ENCODE results near the gene LDB2.
"Not testable (repeated sequence)": the region's sequence is repeated elsewhere in the genome, so short reads cannot be mapped to it uniquely, and the experiment has no call there.

The LDB2 gene

DNA sequence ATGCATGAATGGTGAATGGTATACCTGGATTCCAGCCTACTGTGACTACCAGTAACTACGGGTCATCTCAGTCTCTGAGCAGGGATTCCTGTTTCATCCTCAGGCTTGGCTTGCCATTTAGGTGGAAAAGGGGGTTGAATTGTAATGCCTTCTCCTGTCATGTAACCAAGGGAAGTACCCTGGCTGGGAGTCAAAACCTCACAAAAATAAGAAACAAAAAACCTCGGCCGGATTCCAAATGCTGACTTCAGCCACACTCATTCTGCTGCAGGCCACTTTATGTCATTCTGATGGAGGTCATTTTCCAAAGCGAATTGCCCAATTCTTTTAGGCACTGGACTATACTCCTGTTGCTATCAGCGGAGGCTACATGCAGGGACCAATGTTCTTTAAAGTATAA is 324.7 kb downstream of the LDB2 start:
- Mint-ChIP-seq H3K9me3 (no peaks in the 10 kb centered on the region), H3K4me3 (no peak overlapping the region), H3K27me3 (no peaks in the 10 kb centered on the region), H3K4me1 (no peaks in the 10 kb centered on the region), H3K36me3 (no peaks in the 10 kb centered on the region), H3K27ac (no peak overlapping the region)
- CTCF ChIA-PET, result no interaction called here
- no peak for DNase-seq

- Mint-ChIP-seq H3K27ac (no peak overlapping the region), H3K9me3 (no peaks in the 10 kb centered on the region), H3K4me3 (no peak overlapping the region), H3K4me1 (no peaks in the 10 kb centered on the region), H3K36me3 (no peaks in the 10 kb centered on the region), H3K27me3 (no peaks in the 10 kb centered on the region)
- no peak for DNase-seq
- CTCF ChIA-PET, result no interaction called here
These were observed 325.2 kb downstream of the LDB2 start for GRCh38 chr4:16573206-16573605.

GRCh38 chr4:16572631-16573030 is 325.8 kb downstream of the LDB2 start:
- CTCF ChIA-PET, result interaction anchor here (0.6 kb wide), 1 partner anchor 172 kb away, joined by 3 read pairs; no protein-coding TSS in a partner anchor
- Mint-ChIP-seq H3K27me3 (no peaks in the 10 kb centered on the region), H3K9me3 (no peaks in the 10 kb centered on the region), H3K4me3 (no peak overlapping the region), H3K27ac (no peak overlapping the region), H3K4me1 (no peaks in the 10 kb centered on the region), H3K36me3 (no peaks in the 10 kb centered on the region)
- no peak for DNase-seq

DNA sequence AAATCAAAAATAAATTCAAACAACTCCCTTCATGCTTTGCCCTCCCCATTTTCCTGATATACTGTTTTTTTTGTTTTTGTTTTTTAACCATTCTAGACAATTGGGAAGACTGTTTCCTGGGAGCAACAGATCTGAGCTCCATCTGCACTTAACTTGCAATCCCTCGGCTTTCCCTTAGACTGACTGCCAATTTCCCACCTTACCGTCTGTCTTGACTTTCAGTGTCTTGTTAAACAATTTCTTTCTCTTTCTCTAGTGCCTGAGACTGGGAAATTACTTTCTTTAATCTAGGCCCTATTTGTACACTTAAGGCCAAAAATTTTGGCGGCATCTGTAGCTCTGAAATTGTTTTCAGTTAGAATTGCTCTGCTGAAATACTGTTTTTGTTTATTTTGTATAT is 326.3 kb downstream of the LDB2 start:
- Mint-ChIP-seq H3K4me1 (no peaks in the 10 kb centered on the region), H3K27me3 (no peaks in the 10 kb centered on the region), H3K27ac (no peak overlapping the region), H3K36me3 (no peaks in the 10 kb centered on the region), H3K4me3 (no peak overlapping the region), H3K9me3 (no peaks in the 10 kb centered on the region)
- no peak for DNase-seq
- CTCF ChIA-PET, result interaction anchor here (0.6 kb wide), 1 partner anchor 172 kb away, joined by 3 read pairs; no protein-coding TSS in a partner anchor

DNA sequence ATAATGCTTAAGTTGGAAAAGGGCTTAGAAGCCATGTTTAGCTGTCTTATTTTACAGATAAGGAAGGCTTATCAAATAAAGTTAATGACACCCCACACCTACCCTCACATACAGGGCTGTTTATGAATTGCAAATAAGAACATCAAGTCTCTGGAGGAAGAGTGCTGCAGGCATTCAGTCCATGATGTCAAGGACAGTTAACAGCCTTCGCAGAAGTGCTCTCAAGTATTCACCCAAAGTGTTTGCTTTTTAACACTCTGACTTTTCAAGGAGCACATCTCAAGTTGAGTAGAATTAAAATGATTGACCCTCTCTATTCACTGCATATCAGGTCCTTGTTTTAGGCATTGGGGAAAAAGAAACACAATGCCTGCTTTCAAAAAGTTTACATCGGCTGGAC is 328.7 kb downstream of the LDB2 start:
- CTCF ChIA-PET, result no interaction called here
- Mint-ChIP-seq H3K9me3 (no peaks in the 10 kb centered on the region), H3K27ac (no peak overlapping the region), H3K27me3 (no peaks in the 10 kb centered on the region), H3K4me3 (no peak overlapping the region), H3K36me3 (no peaks in the 10 kb centered on the region), H3K4me1 (no peaks in the 10 kb centered on the region)
- no peak for DNase-seq

DNA sequence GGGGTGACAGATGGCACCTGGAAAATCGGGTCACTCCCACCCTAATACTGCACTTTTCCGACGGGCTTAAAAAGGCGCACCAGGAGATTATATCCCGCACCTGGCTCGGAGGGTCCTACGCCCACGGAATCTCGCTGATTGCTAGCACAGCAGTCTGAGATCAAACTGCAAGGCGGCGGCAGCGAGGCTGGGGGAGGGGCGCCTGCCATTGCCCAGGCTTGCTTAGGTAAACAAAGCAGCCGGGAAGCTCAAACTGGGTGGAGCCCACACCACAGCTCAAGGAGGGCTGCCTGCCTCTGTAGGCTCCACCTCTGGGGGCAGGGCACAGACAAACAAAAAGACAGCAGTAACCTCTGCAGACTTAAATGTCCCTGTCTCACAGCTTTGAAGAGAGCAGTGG is 341.1 kb downstream of the LDB2 start:
- H3K27ac Mint-ChIP-seq, H3K4me1 Mint-ChIP-seq, DNase-seq, H3K4me3 Mint-ChIP-seq, H3K9me3 Mint-ChIP-seq, H3K36me3 Mint-ChIP-seq, CTCF ChIA-PET, H3K27me3 Mint-ChIP-seq: not testable (repeated sequence)

DNA sequence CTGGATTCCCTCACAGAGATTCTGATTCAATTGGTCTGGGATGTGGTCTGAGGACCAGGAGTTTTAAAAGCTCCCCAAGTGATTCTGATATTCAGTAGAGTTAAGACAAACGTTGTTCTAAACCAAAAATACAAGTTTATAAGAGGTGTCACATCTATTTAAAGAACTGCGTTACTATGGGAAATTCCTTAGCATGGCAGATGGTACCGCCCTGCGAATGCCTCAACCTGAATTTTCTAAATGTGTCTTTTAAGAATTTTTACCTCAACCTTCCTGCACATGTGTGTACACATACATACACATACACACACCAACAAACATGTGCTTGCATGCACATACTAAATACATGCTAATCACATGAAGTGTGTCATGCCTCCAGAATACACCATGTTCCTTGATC is 343.3 kb downstream of the LDB2 start:
- Mint-ChIP-seq H3K4me1 (no peaks in the 10 kb centered on the region), H3K27ac (no peak overlapping the region), H3K9me3 (peaks cover 6% of the 10 kb centered on the region), H3K27me3 (no peaks in the 10 kb centered on the region), H3K4me3 (no peak overlapping the region), H3K36me3 (no peaks in the 10 kb centered on the region)
- DNase-seq, result no peak
- CTCF ChIA-PET, result no interaction called here

GRCh38 chr4:16550531-16550930 is 347.9 kb downstream of the LDB2 start:
- Mint-ChIP-seq H3K4me1 (no peaks in the 10 kb centered on the region), H3K4me3 (no peak overlapping the region), H3K27ac (no peak overlapping the region), H3K36me3 (no peaks in the 10 kb centered on the region), H3K27me3 (no peaks in the 10 kb centered on the region), H3K9me3 (peaks cover 4% of the 10 kb centered on the region)
- no peak for DNase-seq
- CTCF ChIA-PET, result no interaction called here

- H3K4me1 Mint-ChIP-seq, result no peaks in the 10 kb centered on the region
- no peak overlapping the region for H3K27ac Mint-ChIP-seq
- CTCF ChIA-PET, result no interaction called here
- no peaks in the 10 kb centered on the region for H3K36me3 Mint-ChIP-seq
- no peak overlapping the region for H3K4me3 Mint-ChIP-seq
- DNase-seq, result no peak
- peaks cover 3% of the 10 kb centered on the region for H3K27me3 Mint-ChIP-seq
- no peaks in the 10 kb centered on the region for H3K9me3 Mint-ChIP-seq
These were observed 352.8 kb downstream of the LDB2 start for GRCh38 chr4:16545656-16546055.

DNA sequence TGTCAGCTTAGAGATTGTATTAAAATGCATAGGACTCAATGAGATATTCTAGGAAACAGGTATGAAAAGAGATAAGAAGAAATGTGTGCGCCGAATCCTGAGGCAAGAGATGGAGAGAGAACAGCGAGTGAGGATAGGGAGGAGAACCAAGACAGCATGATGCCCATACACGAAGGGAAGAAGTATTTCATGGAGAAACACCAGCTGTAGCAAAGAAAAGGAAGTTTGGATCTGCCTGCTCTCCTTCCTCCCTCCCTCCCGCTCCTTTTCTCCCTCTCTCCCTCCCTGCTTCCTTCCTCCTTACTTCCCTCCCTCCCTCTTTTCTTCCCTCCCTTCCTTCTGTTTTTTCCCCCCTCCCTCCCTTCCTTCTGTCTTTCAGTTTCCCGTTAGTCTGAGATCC is 353.6 kb downstream of the LDB2 start:
- Mint-ChIP-seq H3K36me3 (no peaks in the 10 kb centered on the region), H3K4me3 (no peak overlapping the region), H3K9me3 (no peaks in the 10 kb centered on the region), H3K27ac (no peak overlapping the region), H3K4me1 (no peaks in the 10 kb centered on the region), H3K27me3 (peaks cover 3% of the 10 kb centered on the region)
- no peak for DNase-seq
- CTCF ChIA-PET, result no interaction called here

DNA sequence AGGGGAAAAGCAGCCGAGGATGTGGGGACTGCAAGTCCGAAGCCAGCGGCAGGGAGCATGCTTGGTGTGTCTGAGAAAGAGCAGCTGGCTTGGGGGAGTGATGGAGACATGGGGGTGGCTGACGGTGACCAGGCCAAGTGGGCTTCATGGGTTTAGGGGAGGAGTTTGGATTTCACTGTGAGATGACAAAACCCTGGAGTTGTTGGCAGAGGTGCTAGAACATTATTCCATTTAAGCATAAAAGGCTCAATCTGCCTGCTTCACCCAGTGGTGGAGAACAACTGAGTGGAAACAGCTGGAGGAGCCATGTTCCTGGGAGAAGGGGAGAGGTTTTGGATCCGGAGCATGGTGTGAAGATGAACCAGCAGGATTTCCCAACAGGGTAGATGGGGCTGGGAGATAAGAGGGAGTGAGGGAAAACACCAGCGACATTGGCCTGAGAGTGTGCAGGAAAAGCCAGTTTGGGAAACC is 354.2 kb downstream of the LDB2 start:
- no peak overlapping the region for H3K4me3 Mint-ChIP-seq
- DNase-seq, result no peak
- H3K9me3 Mint-ChIP-seq, result no peaks in the 10 kb centered on the region
- peaks cover 3% of the 10 kb centered on the region for H3K27me3 Mint-ChIP-seq
- H3K27ac Mint-ChIP-seq, result no peak overlapping the region
- CTCF ChIA-PET, result no interaction called here
- H3K36me3 Mint-ChIP-seq, result no peaks in the 10 kb centered on the region
- no peaks in the 10 kb centered on the region for H3K4me1 Mint-ChIP-seq

DNA sequence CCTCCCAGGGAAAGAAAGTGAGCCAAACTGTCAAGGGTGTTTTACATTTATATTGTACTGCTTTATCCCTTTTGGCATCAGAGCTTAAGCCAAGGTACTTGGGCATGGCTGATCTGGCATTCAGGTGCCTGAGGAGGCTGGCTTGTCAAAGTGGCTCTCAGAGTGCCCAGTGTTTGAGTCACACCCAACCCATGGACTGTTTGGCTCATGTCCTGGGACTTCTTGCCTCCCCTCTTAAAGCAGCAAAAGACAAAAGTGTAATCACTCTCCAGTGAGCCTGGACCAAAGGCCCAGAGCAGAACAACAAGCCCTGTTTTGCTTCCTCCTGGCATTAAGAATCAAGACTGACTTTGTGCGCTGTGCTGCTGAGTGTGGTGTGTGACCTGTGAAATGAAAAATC is 360.5 kb downstream of the LDB2 start:
- Mint-ChIP-seq H3K36me3 (no peaks in the 10 kb centered on the region), H3K27me3 (no peaks in the 10 kb centered on the region), H3K9me3 (no peaks in the 10 kb centered on the region), H3K4me3 (no peak overlapping the region), H3K4me1 (no peaks in the 10 kb centered on the region), H3K27ac (no peak overlapping the region)
- DNase-seq, result no peak
- CTCF ChIA-PET, result no interaction called here

- Mint-ChIP-seq H3K4me3 (no peak overlapping the region), H3K4me1 (no peaks in the 10 kb centered on the region), H3K9me3 (no peaks in the 10 kb centered on the region), H3K36me3 (no peaks in the 10 kb centered on the region), H3K27me3 (no peaks in the 10 kb centered on the region), H3K27ac (no peak overlapping the region)
- CTCF ChIA-PET, result no interaction called here
- DNase-seq, result no peak
These were observed 366.0 kb downstream of the LDB2 start for GRCh38 chr4:16532240-16532970.

- Mint-ChIP-seq H3K4me1 (no peaks in the 10 kb centered on the region), H3K9me3 (no peaks in the 10 kb centered on the region), H3K36me3 (no peaks in the 10 kb centered on the region), H3K27me3 (no peaks in the 10 kb centered on the region), H3K4me3 (no peak overlapping the region), H3K27ac (no peak overlapping the region)
- CTCF ChIA-PET, result no interaction called here
- no peak for DNase-seq
These were observed 367.5 kb downstream of the LDB2 start for GRCh38 chr4:16530688-16531635.
